Measurements from ENCODE around the gene PRR5L.

Gene PRR5L

GRCh38 chr11:36281850-36282249 lies 14.2 kb upstream of the PRR5L start:
- Histone ChIP-seq H3K27ac (ENCODE audit: low read depth, low read length) (no peak overlapping the region), H3K9me3 (ENCODE audit: control insufficient read depth, insufficient read depth, low read length) (no peaks in the 10 kb centered on the region), H3K4me1 (ENCODE audit: control insufficient read depth, insufficient read depth, low read length) (no peaks in the 10 kb centered on the region), H3K9ac (ENCODE audit: low read depth, low read length) (no peak overlapping the region), H3K4me3 (ENCODE audit: low read depth, low read length) (no peak overlapping the region), H3K27me3 (ENCODE audit: control insufficient read depth, insufficient read depth, low read length) (no peaks in the 10 kb centered on the region), H3K36me3 (ENCODE audit: control insufficient read depth, insufficient read depth, low read length) (no peaks in the 10 kb centered on the region)

GRCh38 chr11:36282926-36283325 lies 13.2 kb upstream of the PRR5L start:
- H3K36me3 ChIP-seq (ENCODE audit: control insufficient read depth, insufficient read depth, low read length) = no peaks in the 10 kb centered on the region
- no peak overlapping the region for H3K4me3 ChIP-seq (ENCODE audit: low read depth, low read length)
- H3K27ac ChIP-seq (ENCODE audit: low read depth, low read length) = no peak overlapping the region
- H3K9me3 ChIP-seq (ENCODE audit: control insufficient read depth, insufficient read depth, low read length) = no peaks in the 10 kb centered on the region
- H3K27me3 ChIP-seq (ENCODE audit: control insufficient read depth, insufficient read depth, low read length) = no peaks in the 10 kb centered on the region
- no peak overlapping the region for H3K9ac ChIP-seq (ENCODE audit: low read depth, low read length)
- H3K4me1 ChIP-seq (ENCODE audit: control insufficient read depth, insufficient read depth, low read length) = no peaks in the 10 kb centered on the region

DNA sequence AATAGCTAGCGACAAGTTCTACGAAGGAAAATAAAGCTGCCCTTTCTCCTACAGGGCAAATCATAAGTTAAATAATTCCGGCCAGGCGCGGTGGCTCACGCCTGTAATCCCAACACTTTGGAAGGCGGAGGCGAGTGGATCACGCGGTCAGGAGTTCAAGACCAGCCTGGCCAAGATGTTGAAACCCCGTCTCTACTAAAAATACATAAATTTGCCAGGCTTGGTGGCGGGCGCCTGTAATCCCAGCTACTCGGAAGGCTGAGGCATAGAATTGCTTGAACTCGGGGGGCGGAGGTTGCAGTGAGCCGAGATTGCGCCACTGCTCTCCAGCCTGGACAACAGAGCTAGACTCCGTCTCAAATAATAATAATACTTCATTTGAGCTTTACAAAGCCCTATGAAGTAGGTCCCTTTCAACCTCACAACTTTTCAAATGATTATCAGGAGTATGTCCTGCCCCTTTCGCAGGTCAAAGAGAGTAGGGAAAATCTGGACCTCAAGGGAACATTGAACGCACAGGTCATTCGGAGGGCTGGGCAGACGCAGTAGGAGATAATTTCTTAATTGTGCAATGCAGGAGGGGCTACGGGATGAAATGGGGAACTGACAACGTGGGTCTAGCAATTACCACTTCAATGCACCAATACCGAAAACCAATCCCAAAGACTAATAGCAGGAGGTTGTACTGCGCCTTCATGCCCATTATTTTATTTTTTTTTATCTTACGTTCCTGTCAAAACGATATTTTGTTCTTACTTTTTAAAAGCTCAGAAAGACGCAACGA lies 7.5 kb upstream of the PRR5L start:
- Histone ChIP-seq H3K9ac (ENCODE audit: low read depth, low read length) (peak overlapping the region; percentile 86), H3K4me1 (ENCODE audit: control insufficient read depth, insufficient read depth, low read length) (no peaks in the 10 kb centered on the region), H3K4me3 (ENCODE audit: low read depth, low read length) (peak overlapping the region; percentile 93), H3K9me3 (ENCODE audit: control insufficient read depth, insufficient read depth, low read length) (no peaks in the 10 kb centered on the region), H3K27ac (ENCODE audit: low read depth, low read length) (peak overlapping the region; percentile 71), H3K36me3 (ENCODE audit: control insufficient read depth, insufficient read depth, low read length) (no peaks in the 10 kb centered on the region), H3K27me3 (ENCODE audit: control insufficient read depth, insufficient read depth, low read length) (peaks cover 12% of the 10 kb centered on the region)

DNA sequence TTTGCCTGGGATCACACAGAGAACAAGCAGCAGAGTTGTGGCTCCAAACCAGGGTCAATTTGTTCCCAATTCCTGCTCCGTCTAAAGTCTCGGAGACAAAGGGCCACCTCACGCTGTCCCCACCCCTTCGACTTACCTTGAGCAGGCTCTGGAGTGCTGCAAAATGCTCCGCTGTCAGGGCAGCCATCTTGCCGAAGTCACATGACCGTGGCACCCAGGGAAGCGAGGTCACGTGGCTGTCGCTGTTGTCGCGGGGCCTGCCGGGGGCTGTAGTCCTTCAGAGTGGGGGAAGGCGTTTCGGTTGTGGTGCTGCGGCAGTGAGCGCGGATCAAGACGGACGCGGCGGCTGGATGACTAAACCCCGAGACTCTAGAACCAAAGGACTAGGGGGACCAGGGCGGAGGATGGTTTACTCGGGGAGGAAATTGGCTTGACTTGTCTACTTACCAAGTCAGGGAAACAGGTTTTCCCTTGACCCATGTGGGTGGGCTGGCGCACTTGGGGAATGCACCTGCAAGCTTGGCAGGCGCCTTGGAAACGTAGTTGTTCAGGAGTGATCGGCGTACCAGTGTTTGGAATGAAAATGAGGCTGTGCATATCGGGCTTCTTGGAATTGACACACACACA lies 6.7 kb upstream of the PRR5L start, which contains the start of gene COMMD9:
Gene COMMD9, minus strand, starts transcription at position 199 of the 627 bp plus-strand sequence. Its CDS starts 12 bp downstream, at position 187.
- Histone ChIP-seq H3K4me3 (ENCODE audit: low read depth, low read length) (peak within 1 kb of the TSS; percentile 93), H3K27me3 (ENCODE audit: control insufficient read depth, insufficient read depth, low read length) (peaks cover 12% of the 10 kb centered on the region), H3K27ac (ENCODE audit: low read depth, low read length) (peak within 1 kb of the TSS; percentile 71), H3K4me1 (ENCODE audit: control insufficient read depth, insufficient read depth, low read length) (no peaks in the 10 kb centered on the region), H3K9ac (ENCODE audit: low read depth, low read length) (peak within 1 kb of the TSS; percentile 86), H3K36me3 (ENCODE audit: control insufficient read depth, insufficient read depth, low read length) (no peaks in the 10 kb centered on the region), H3K9me3 (ENCODE audit: control insufficient read depth, insufficient read depth, low read length) (no peaks in the 10 kb centered on the region)

DNA sequence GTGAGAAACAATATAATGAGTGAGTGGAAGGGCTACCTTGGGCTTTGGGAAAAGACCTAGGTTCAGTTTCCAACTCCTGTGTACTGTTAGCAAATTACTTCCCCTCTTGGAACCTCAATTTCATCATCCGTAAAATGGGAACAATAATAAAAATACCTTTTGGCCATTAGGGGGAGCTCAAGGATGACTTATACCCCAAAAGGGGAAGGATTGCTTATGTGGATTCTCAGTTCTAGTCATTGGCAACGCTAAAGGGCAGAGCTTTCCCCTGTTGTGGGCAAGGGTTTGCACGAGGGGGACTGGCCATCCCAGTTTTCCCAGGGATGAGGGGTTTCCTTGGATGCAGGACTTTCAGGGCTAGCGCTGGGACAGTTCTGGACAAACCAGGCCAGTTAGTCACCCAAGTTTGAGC lies 3.8 kb upstream of the PRR5L start:
- Histone ChIP-seq H3K9ac (ENCODE audit: low read depth, low read length) (no peak overlapping the region), H3K4me1 (ENCODE audit: control insufficient read depth, insufficient read depth, low read length) (no peaks in the 10 kb centered on the region), H3K27ac (ENCODE audit: low read depth, low read length) (no peak overlapping the region), H3K36me3 (ENCODE audit: control insufficient read depth, insufficient read depth, low read length) (no peaks in the 10 kb centered on the region), H3K4me3 (ENCODE audit: low read depth, low read length) (no peak overlapping the region), H3K9me3 (ENCODE audit: control insufficient read depth, insufficient read depth, low read length) (no peaks in the 10 kb centered on the region), H3K27me3 (ENCODE audit: control insufficient read depth, insufficient read depth, low read length) (peaks cover 12% of the 10 kb centered on the region)

DNA sequence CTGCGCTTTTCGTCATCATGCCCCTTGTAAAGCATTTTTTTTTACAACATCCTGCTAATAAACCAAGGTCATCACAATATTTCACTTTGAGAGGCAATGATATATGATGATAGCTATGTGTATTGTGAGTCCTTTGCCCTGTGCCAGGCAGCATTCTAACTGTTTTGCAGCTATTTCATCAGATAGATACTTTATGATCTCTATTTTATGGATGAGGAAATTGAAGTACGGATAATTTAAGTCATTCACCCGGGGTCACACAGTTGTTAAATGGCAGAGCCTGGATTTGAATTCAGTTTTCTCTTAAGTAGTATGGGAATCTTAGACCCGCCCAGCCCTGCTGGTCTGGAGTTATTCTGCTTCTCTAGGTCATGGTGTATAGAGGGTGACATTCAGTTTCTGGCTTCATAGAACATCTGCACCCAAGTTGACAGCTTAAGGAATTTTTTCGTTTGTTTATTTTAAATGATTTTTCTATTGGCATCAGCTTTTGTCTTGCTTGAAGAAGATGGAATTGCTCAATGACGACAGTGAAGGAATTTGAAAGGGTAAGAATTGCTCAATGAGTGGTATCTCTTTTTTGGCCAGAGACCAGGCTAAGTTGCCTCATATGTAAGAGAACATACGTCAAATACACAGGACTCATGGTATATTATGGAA lies 926 bp downstream of the PRR5L start:
- H3K9ac ChIP-seq (ENCODE audit: low read depth, low read length) = no peak overlapping the region

DNA sequence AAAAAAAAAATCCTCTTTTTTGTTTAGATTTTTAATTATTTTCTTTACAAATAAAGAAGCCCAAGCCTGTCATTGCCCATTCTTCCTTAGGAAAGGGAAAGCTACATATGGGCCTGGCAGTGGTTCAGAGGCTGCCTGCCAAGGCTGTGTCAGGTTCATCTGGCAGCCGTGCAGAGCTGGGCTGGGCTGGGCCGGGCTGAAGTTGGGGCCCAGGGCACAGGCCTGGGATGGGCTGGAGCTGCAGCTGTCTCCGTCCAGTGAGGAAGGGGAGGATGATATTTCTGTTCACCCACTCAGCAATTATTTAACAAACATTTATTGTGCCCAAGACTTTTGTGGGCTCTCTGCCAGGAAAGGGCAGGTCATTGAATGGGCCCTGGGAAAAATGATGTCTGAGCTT lies 4.6 kb downstream of the PRR5L start:
- no peak overlapping the region for H3K27ac ChIP-seq (ENCODE audit: low read depth, low read length)
- H3K27me3 ChIP-seq (ENCODE audit: control insufficient read depth, insufficient read depth, low read length) = no peaks in the 10 kb centered on the region
- no peaks in the 10 kb centered on the region for H3K36me3 ChIP-seq (ENCODE audit: control insufficient read depth, insufficient read depth, low read length)
- H3K4me3 ChIP-seq (ENCODE audit: low read depth, low read length) = no peak overlapping the region
- H3K9me3 ChIP-seq (ENCODE audit: control insufficient read depth, insufficient read depth, low read length) = no peaks in the 10 kb centered on the region
- no peaks in the 10 kb centered on the region for H3K4me1 ChIP-seq (ENCODE audit: control insufficient read depth, insufficient read depth, low read length)
- H3K9ac ChIP-seq (ENCODE audit: low read depth, low read length) = no peak overlapping the region

More for the DNA sequence above, 926 bp downstream of the PRR5L start:
- Histone ChIP-seq H3K27ac (ENCODE audit: low read depth, low read length) (no peak overlapping the region), H3K9me3 (ENCODE audit: control insufficient read depth, insufficient read depth, low read length) (no peaks in the 10 kb centered on the region), H3K4me1 (ENCODE audit: control insufficient read depth, insufficient read depth, low read length) (no peaks in the 10 kb centered on the region), H3K4me3 (ENCODE audit: low read depth, low read length) (no peak overlapping the region), H3K36me3 (ENCODE audit: control insufficient read depth, insufficient read depth, low read length) (no peaks in the 10 kb centered on the region), H3K27me3 (ENCODE audit: control insufficient read depth, insufficient read depth, low read length) (no peaks in the 10 kb centered on the region)

DNA sequence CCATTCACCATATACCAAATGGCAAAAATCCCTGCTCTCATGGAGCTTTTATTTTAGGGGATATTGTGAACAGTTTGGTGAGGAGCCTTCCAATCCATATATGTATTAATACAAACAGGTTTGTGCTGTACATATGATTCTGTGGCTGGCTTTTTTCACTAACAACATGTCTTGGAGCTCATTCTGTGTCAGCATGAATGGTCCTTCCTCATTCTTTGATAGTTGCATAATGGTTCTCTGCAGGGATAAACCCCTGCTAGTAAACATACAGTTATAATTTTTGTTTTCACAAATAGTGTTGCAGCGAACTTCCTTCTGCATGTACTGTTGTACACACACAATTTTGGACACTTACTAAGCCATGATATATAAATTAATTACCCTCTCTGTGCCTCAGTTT lies 8.3 kb downstream of the PRR5L start:
- Histone ChIP-seq H3K4me1 (ENCODE audit: control insufficient read depth, insufficient read depth, low read length) (no peaks in the 10 kb centered on the region), H3K27ac (ENCODE audit: low read depth, low read length) (no peak overlapping the region), H3K9me3 (ENCODE audit: control insufficient read depth, insufficient read depth, low read length) (no peaks in the 10 kb centered on the region), H3K4me3 (ENCODE audit: low read depth, low read length) (no peak overlapping the region), H3K36me3 (ENCODE audit: control insufficient read depth, insufficient read depth, low read length) (no peaks in the 10 kb centered on the region), H3K27me3 (ENCODE audit: control insufficient read depth, insufficient read depth, low read length) (no peaks in the 10 kb centered on the region), H3K9ac (ENCODE audit: low read depth, low read length) (no peak overlapping the region)

DNA sequence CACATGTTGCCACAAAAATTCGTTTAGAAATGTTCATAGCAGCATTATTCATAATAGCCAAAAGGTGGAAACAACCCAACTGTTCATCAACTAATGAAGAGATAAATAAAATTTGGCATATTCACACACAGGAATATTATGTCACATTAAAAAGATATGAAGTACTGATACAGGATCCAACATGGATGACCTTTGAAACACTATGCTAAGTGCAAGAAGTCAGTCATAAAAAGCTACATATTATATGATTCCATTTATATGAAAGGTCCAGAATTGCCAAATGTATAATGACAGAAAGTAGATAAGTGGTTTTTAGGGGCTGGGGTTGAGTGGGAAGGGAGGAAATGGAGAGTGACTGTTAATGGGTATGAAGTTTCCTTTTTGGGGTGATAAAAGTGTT lies 9.0 kb downstream of the PRR5L start:
- Histone ChIP-seq H3K9ac (ENCODE audit: low read depth, low read length) (no peak overlapping the region), H3K27me3 (ENCODE audit: control insufficient read depth, insufficient read depth, low read length) (no peaks in the 10 kb centered on the region), H3K27ac (ENCODE audit: low read depth, low read length) (no peak overlapping the region), H3K9me3 (ENCODE audit: control insufficient read depth, insufficient read depth, low read length) (no peaks in the 10 kb centered on the region), H3K36me3 (ENCODE audit: control insufficient read depth, insufficient read depth, low read length) (no peaks in the 10 kb centered on the region), H3K4me1 (ENCODE audit: control insufficient read depth, insufficient read depth, low read length) (no peaks in the 10 kb centered on the region), H3K4me3 (ENCODE audit: low read depth, low read length) (no peak overlapping the region)

- no peak overlapping the region for H3K4me3 ChIP-seq (ENCODE audit: low read depth, low read length)
- H3K27me3 ChIP-seq (ENCODE audit: control insufficient read depth, insufficient read depth, low read length) = no peaks in the 10 kb centered on the region
- no peaks in the 10 kb centered on the region for H3K4me1 ChIP-seq (ENCODE audit: control insufficient read depth, insufficient read depth, low read length)
- no peaks in the 10 kb centered on the region for H3K9me3 ChIP-seq (ENCODE audit: control insufficient read depth, insufficient read depth, low read length)
- H3K36me3 ChIP-seq (ENCODE audit: control insufficient read depth, insufficient read depth, low read length) = no peaks in the 10 kb centered on the region
- H3K27ac ChIP-seq (ENCODE audit: low read depth, low read length) = no peak overlapping the region
- H3K9ac ChIP-seq (ENCODE audit: low read depth, low read length) = no peak overlapping the region
Measured at GRCh38 chr11:36306888-36307287, 10.8 kb downstream of the PRR5L start.

DNA sequence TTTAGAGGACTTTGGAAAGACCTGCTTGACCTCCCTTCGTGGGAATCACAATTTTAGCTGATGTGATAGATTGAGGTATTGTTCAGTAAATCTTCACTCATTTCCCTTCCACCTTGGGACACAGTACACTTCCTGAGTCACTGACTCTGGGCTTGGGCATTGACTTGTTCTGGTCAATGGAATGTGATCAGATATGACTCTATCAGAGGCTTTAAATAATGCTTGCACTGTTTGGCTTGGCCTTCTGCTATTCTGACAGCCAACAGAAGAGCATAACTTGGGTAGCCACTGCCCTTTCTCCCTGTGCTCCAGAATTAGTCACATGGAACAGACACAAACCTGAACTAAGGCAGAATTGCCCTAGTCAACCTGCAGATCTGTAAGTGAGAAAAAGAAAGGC lies 12.5 kb downstream of the PRR5L start:
- no peak overlapping the region for H3K4me3 ChIP-seq (ENCODE audit: low read depth, low read length)
- no peak overlapping the region for H3K27ac ChIP-seq (ENCODE audit: low read depth, low read length)
- H3K36me3 ChIP-seq (ENCODE audit: control insufficient read depth, insufficient read depth, low read length) = no peaks in the 10 kb centered on the region
- no peaks in the 10 kb centered on the region for H3K27me3 ChIP-seq (ENCODE audit: control insufficient read depth, insufficient read depth, low read length)
- H3K4me1 ChIP-seq (ENCODE audit: control insufficient read depth, insufficient read depth, low read length) = no peaks in the 10 kb centered on the region
- no peak overlapping the region for H3K9ac ChIP-seq (ENCODE audit: low read depth, low read length)
- no peaks in the 10 kb centered on the region for H3K9me3 ChIP-seq (ENCODE audit: control insufficient read depth, insufficient read depth, low read length)
